Prostate gland (tissue), 2 donors: ENCODE data around the gene EPG5.

ENCODE experiments used
- POLR2A ChIP-seq: fragments of 450-650 bp; IDR thresholded peaks from one replicate; pipeline ENCODE4 v1.6.1; 2016; ENCODE audit warnings: antibody characterized with exemption, mild to moderate bottlenecking
- POLR2AphosphoS5 ChIP-seq: sonication (generic); formaldehyde crosslinking; IDR thresholded peaks from one replicate; pipeline ENCODE4 v1.6.1; 2017; ENCODE audit warnings: antibody characterized with exemption
- TF ChIP-seq, protein P1 (sequence below), 4 experiments: fragments of 200-600 bp in 2 of 4; fragments of 450-650 bp in 2 of 4; sonication (generic) in 2 of 4; IDR thresholded peaks; 1 replicate in 3 of 4; 2 replicates in 1 of 4; pipeline ENCODE4 v1.5.1; 2016 to 2019; ENCODE audit warnings: antibody characterized with exemption in 4 of 4, mild to moderate bottlenecking in 2 of 4, moderate library complexity in 2 of 4

DNA sequence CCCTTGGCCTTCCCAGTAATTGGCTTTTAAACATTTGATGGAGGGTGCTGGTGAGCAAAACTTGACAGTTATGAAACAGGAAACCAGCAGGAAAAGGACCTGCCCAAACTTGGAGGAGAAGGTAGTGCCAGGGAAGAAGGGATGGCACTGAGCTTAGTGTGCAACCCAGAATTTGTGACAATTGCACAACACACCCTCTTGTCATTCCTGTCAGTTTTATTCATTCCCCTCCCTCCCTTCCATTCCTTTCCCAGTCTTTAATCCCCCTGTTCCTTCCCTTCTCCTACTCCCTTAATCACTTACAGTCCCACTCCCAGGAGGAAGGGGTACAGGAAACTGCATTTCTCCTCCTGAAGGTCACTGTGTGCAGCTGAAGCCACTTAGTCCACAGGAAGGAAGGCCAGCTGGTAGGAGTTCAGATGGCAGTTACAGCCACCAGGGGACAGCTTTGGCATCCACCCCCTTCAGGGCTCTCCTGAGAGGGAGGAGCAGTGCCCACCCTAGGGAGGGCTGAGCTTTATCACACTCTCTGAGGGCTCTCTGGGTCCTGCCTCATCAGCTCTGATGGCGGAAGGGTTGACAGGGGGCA is 165.6 kb downstream of the EPG5 start:
- TF ChIP-seq, protein P1, sequence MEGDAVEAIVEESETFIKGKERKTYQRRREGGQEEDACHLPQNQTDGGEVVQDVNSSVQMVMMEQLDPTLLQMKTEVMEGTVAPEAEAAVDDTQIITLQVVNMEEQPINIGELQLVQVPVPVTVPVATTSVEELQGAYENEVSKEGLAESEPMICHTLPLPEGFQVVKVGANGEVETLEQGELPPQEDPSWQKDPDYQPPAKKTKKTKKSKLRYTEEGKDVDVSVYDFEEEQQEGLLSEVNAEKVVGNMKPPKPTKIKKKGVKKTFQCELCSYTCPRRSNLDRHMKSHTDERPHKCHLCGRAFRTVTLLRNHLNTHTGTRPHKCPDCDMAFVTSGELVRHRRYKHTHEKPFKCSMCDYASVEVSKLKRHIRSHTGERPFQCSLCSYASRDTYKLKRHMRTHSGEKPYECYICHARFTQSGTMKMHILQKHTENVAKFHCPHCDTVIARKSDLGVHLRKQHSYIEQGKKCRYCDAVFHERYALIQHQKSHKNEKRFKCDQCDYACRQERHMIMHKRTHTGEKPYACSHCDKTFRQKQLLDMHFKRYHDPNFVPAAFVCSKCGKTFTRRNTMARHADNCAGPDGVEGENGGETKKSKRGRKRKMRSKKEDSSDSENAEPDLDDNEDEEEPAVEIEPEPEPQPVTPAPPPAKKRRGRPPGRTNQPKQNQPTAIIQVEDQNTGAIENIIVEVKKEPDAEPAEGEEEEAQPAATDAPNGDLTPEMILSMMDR (IDR thresholded peaks at IDR 0.05), result no peak
- no peak for TF ChIP-seq POLR2A
- peak; percentile 16 for TF ChIP-seq POLR2AphosphoS5
